ENCODE measurements around the gene CAMSAP1.
A peak's percentile ranks its signal among the peaks of the same experiment; 100 is the strongest.

The CAMSAP1 gene

GRCh38 chr9:135790356-135790755 is 117.0 kb downstream of the CAMSAP1 start:
- no peak overlapping the region for H3K27ac Mint-ChIP-seq
- ATAC-seq (replicated peaks) = no peak
- H3K9me3 Mint-ChIP-seq = no peaks in the 10 kb centered on the region
- peaks cover 0 to 3% of the 10 kb centered on the region in 2 donors for H3K4me1 Mint-ChIP-seq (ENCODE audit: low read depth in 2 of 2)
- H3K4me3 Mint-ChIP-seq = no peak overlapping the region
- no peaks in the 10 kb centered on the region for H3K36me3 Mint-ChIP-seq (ENCODE audit: insufficient read depth)
- H3K27me3 Mint-ChIP-seq = no peaks in the 10 kb centered on the region
- no peak for DNase-seq

GRCh38 chr9:135789838-135790291 is 117.5 kb downstream of the CAMSAP1 start:
- H3K4me3 Mint-ChIP-seq = no peak overlapping the region
- no peaks in the 10 kb centered on the region for H3K36me3 Mint-ChIP-seq (ENCODE audit: insufficient read depth)
- no peaks in the 10 kb centered on the region for H3K9me3 Mint-ChIP-seq
- no peak for DNase-seq
- no peak overlapping the region for H3K27ac Mint-ChIP-seq
- ATAC-seq (replicated peaks) = no peak
- peaks cover 0 to 3% of the 10 kb centered on the region in 2 donors for H3K4me1 Mint-ChIP-seq (ENCODE audit: low read depth in 2 of 2)
- H3K27me3 Mint-ChIP-seq = no peaks in the 10 kb centered on the region

DNA sequence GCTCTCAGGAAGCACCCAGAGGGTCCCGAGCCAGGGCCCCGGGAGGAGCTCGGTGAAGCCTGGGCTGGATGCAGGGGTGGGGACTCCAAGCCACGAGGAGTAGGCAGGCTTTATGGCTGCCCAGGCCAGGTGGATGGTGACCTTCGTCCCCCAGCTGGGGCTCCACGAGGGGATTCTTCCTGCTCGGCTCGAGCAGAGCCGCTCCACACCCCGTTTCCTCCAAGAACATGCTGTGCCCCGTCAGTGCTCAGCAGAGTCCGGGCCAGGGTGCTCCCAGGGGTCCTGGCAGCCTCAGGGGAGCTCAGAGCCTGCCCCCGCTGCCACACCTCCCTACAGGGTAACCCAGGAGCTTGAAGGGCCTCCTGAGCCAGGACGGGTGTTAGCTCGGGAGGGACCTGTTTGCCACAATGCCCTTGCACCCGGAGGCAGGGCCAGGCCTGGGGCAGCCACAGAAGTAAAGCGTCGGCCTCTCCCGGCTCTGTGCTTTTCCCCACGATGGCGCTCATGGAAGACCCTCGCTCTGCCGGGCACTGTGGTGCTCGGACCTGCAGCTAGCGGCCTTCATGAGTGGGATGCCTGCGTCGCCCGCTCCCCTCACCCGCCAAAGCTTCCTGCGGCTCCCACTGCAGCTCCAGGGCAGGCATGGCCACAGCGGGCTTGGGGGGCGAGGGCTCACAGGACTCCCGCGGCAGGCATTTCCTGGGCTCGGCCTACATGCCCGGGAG is 118.6 kb downstream of the CAMSAP1 start:
- no peaks in the 10 kb centered on the region for H3K27me3 Mint-ChIP-seq
- H3K27ac Mint-ChIP-seq = peak overlapping the region in 1 of 2 donors; percentile 46
- peaks cover 0 to 3% of the 10 kb centered on the region in 2 donors for H3K4me1 Mint-ChIP-seq (ENCODE audit: low read depth in 2 of 2)
- DNase-seq (no peak), ATAC-seq (replicated peaks) (no peak)
- no peak overlapping the region for H3K4me3 Mint-ChIP-seq
- no peaks in the 10 kb centered on the region for H3K36me3 Mint-ChIP-seq (ENCODE audit: insufficient read depth)
- H3K9me3 Mint-ChIP-seq = no peaks in the 10 kb centered on the region

DNA sequence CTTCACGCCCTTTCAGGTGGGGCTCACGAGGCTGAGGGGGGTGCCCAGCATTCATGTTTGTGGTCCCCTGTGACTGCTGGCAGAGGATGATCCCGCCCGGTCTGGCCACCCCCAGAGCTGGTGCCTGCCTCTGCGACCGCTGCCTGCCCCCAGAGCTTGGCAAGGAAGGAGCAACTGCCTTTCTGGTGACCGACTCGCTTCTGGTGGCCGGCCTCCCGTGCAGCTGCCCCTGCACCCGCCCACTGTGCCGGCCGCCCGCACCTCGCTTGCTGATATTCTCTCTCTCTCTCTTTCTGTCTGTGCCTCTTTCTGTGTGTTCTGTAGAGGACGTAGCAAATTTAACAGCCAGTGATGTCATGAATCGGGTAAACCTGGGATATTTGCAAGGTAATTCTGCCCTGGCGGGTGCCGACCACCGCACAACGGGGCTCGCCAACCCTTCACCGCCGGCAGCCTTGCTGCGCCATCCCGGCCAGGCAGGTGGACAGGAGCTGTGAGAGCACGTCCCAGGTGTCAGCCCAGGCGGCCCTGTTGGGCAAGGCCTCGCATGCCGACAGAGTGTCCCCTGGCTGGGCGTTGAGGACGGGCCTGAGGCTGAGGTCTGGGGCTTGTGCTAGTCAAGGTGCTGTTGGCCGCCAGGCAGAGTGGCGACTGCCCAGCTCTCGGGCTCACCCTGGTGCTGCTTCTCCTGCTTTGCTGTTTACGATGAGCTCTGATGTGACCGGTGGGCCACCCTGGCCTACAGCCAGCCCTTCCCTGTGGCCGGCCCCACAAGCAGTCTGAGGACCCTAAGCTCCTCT is 119.4 kb downstream of the CAMSAP1 start:
- no peaks in the 10 kb centered on the region for H3K36me3 Mint-ChIP-seq (ENCODE audit: insufficient read depth)
- no peak overlapping the region for H3K27ac Mint-ChIP-seq
- H3K27me3 Mint-ChIP-seq = peaks cover 0 to 4% of the 10 kb centered on the region in 2 donors
- H3K9me3 Mint-ChIP-seq = no peaks in the 10 kb centered on the region
- ATAC-seq (replicated peaks) (no peak), DNase-seq (no peak)
- peaks cover 0 to 3% of the 10 kb centered on the region in 2 donors for H3K4me1 Mint-ChIP-seq (ENCODE audit: low read depth in 2 of 2)
- H3K4me3 Mint-ChIP-seq = no peak overlapping the region

DNA sequence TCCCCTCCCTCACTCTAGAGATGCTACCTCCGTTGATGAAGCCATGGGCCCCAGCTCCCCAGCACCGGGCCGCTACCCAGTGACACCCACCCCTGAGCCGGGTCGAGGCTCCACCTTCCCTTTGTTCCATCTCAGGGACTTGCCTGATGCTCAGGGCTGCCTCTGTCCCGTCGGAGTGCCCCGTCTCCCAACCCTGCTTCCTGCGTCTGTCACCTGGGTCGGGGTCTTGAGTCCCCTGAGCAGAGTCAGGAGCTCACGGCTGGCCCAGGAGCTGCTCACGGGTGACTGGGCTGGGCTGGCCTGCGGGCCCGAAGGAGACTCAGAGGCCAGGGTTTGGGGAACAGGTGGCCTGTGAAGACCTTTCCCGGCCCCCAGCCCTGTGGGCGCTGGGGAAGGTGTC is 120.0 kb downstream of the CAMSAP1 start:
- no peak for ATAC-seq (replicated peaks)
- Mint-ChIP-seq H3K27ac (no peak overlapping the region), H3K9me3 (no peaks in the 10 kb centered on the region), H3K27me3 (peaks cover 0 to 10% of the 10 kb centered on the region in 2 donors), H3K4me1 (ENCODE audit: low read depth in 2 of 2) (peaks cover 2 to 3% of the 10 kb centered on the region in 2 donors), H3K4me3 (no peak overlapping the region), H3K36me3 (ENCODE audit: insufficient read depth) (no peaks in the 10 kb centered on the region)
- DNase-seq = no peak

DNA sequence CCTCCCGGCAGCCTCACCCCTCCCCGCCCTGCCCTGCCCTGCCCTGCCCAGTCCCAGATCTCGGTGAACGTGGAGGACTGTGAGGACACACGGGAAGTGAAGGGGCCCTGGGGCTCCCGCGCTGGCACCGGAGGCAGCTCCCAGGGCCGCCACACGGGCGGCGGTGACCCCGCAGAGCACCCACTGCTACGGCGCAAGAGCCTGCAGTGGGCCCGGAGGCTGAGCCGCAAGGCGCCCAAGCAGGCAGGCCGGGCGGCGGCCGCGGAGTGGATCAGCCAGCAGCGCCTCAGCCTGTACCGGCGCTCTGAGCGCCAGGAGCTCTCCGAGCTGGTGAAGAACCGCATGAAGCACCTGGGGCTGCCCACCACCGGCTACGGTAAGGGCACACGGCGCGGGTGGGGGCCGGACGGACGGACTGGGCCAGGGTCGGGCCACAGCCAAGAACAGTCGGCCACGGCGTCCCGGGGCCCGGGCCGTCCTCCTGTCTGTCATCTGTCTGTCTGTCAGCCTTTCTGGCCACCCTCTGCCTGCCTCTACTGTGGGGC is 121.1 kb downstream of the CAMSAP1 start:
- Mint-ChIP-seq H3K27me3 (peaks cover 0 to 10% of the 10 kb centered on the region in 2 donors), H3K4me1 (ENCODE audit: low read depth in 2 of 2) (peaks cover 3% of the 10 kb centered on the region in 2 donors), H3K27ac (no peak overlapping the region), H3K36me3 (ENCODE audit: insufficient read depth) (no peaks in the 10 kb centered on the region), H3K9me3 (no peaks in the 10 kb centered on the region), H3K4me3 (no peak overlapping the region)
- DNase-seq (no peak), ATAC-seq (replicated peaks) (no peak)

GRCh38 chr9:135785013-135785575 is 122.3 kb downstream of the CAMSAP1 start:
- Mint-ChIP-seq H3K4me1 (ENCODE audit: low read depth in 2 of 2) (peaks cover 3% of the 10 kb centered on the region in 2 donors), H3K9me3 (no peaks in the 10 kb centered on the region), H3K36me3 (ENCODE audit: insufficient read depth) (no peaks in the 10 kb centered on the region), H3K27ac (no peak overlapping the region), H3K4me3 (no peak overlapping the region), H3K27me3 (peaks cover 0 to 13% of the 10 kb centered on the region in 2 donors)
- no peak for ATAC-seq (replicated peaks)
- no peak for DNase-seq

DNA sequence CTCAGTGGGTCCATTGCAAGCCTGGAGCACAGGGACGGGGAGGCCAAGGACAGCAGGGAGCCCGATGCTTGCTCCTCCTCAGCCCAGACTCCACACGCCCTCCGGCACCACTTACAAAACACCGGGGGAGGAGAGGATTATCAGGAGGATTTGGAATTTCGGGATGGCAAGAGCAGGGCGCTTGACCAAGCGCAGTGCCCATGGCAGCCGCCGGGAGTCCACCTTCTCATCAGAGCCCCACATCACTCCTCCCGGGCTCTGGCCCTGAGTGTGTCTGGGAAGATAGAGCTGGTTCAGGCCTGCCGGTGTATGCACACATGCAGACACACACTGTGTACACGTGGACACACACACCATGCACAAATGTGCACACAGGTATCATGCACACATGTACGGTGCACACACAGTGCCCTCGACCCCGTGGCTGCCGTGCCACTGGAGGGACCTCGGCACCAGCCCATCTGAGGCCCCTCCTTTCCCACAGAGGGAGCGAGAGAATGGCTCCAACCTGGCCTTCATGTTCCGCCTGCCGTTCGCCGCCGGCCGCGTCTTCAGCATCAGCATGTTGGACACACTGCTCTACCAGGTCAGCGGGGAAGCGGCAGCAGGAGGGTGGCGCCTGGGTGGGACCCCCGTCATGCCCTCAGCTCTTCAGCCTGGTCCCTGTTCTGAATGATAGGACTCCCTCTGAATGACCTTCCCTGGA is 123.7 kb downstream of the CAMSAP1 start:
- Mint-ChIP-seq H3K4me1 (ENCODE audit: low read depth in 2 of 2) (peaks cover 0 to 3% of the 10 kb centered on the region in 2 donors), H3K9me3 (no peaks in the 10 kb centered on the region), H3K27me3 (peaks cover 0 to 25% of the 10 kb centered on the region in 2 donors), H3K27ac (no peak overlapping the region), H3K4me3 (no peak overlapping the region), H3K36me3 (ENCODE audit: insufficient read depth) (no peaks in the 10 kb centered on the region)
- no peak for DNase-seq
- no peak for ATAC-seq (replicated peaks)

GRCh38 chr9:135782946-135783345 is 124.4 kb downstream of the CAMSAP1 start:
- H3K4me1 Mint-ChIP-seq (ENCODE audit: low read depth in 2 of 2) = peaks cover 2 to 3% of the 10 kb centered on the region in 2 donors
- H3K9me3 Mint-ChIP-seq = no peaks in the 10 kb centered on the region
- H3K27ac Mint-ChIP-seq = no peak overlapping the region
- ATAC-seq (replicated peaks) (no peak), DNase-seq (no peak)
- H3K36me3 Mint-ChIP-seq (ENCODE audit: insufficient read depth) = no peaks in the 10 kb centered on the region
- H3K27me3 Mint-ChIP-seq = peaks cover 0 to 25% of the 10 kb centered on the region in 2 donors
- H3K4me3 Mint-ChIP-seq = no peak overlapping the region

GRCh38 chr9:135780626-135781025 is 126.7 kb downstream of the CAMSAP1 start:
- Mint-ChIP-seq H3K27me3 (peaks cover 0 to 25% of the 10 kb centered on the region in 2 donors), H3K4me1 (ENCODE audit: low read depth in 2 of 2) (peaks cover 3 to 8% of the 10 kb centered on the region in 2 donors), H3K9me3 (no peaks in the 10 kb centered on the region), H3K4me3 (no peak overlapping the region), H3K27ac (no peak overlapping the region), H3K36me3 (ENCODE audit: insufficient read depth) (peaks cover 3% of the 10 kb centered on the region)
- DNase-seq = no peak
- no peak for ATAC-seq (replicated peaks)

GRCh38 chr9:135780086-135780485 is 127.3 kb downstream of the CAMSAP1 start:
- H3K4me1 Mint-ChIP-seq (ENCODE audit: low read depth in 2 of 2) = peaks cover 3 to 11% of the 10 kb centered on the region in 2 donors

GRCh38 chr9:135779571-135779970 is 127.8 kb downstream of the CAMSAP1 start:
- ATAC-seq (replicated peaks) = no peak
- H3K9me3 Mint-ChIP-seq = no peaks in the 10 kb centered on the region
- peak overlapping the region in 1 of 2 donors; percentile 71 for H3K27ac Mint-ChIP-seq
- DNase-seq = no peak
- H3K4me3 Mint-ChIP-seq = no peak overlapping the region
- H3K27me3 Mint-ChIP-seq = peaks cover 0 to 25% of the 10 kb centered on the region in 2 donors
- H3K36me3 Mint-ChIP-seq (ENCODE audit: insufficient read depth) = peaks cover 3% of the 10 kb centered on the region
- H3K4me1 Mint-ChIP-seq (ENCODE audit: low read depth in 2 of 2) = peaks cover 3 to 11% of the 10 kb centered on the region in 2 donors

More at GRCh38 chr9:135780086-135780485, 127.3 kb downstream of the CAMSAP1 start:
- no peak overlapping the region for H3K27ac Mint-ChIP-seq
- H3K9me3 Mint-ChIP-seq = no peaks in the 10 kb centered on the region
- no peak for ATAC-seq (replicated peaks)
- H3K27me3 Mint-ChIP-seq = peaks cover 0 to 25% of the 10 kb centered on the region in 2 donors
- DNase-seq = no peak
- H3K36me3 Mint-ChIP-seq (ENCODE audit: insufficient read depth) = peaks cover 3% of the 10 kb centered on the region
- H3K4me3 Mint-ChIP-seq = no peak overlapping the region

DNA sequence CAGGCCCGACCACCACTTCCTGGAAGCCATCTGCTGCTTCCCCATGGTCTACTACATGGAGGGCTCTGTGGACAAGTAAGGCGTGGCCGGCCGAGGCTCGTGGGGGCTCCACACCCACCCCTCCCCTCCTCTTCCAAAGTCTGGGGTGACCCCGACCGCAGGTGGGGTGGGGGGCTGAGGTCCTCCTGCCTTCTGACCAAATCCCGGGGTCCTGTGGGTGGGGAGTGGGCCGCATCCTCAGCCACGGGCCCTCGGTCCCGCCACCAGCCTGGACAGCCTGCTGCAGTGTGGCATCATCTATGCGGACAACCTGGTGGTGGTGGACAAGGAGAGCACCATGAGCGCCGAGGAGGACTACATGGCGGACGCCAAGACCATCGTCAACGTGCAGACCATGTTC is 128.9 kb downstream of the CAMSAP1 start:
- Mint-ChIP-seq H3K36me3 (ENCODE audit: insufficient read depth) (peaks cover 3% of the 10 kb centered on the region), H3K27me3 (peaks cover 0 to 25% of the 10 kb centered on the region in 2 donors), H3K4me1 (ENCODE audit: low read depth in 2 of 2) (peaks cover 3 to 11% of the 10 kb centered on the region in 2 donors), H3K27ac (peak overlapping the region in 1 of 2 donors; percentile 66), H3K4me3 (no peak overlapping the region), H3K9me3 (no peaks in the 10 kb centered on the region)
- DNase-seq (no peak), ATAC-seq (replicated peaks) (no peak)

Data from effector memory CD8-positive, alpha-beta T cell (primary cell).